ENCODE results near the gene CHSY3.

The CHSY3 gene

DNA sequence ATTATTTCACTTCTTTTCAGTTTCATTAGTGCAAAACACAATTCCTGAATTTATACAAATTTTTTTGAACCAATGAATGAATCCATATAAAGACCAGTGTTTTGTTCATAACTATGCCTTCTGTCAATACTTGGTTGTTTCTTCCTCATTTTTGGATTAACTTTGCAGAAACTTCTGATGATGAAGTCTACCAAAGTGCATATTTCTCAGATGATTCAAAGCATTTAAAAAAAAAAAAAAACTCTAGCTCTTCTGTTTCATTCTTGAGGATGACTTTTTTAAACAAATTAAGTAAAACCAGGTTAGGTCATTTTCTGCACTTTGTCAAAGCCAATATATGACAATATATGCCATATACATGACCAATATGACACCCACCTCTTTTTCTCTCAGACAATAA lies 92.6 kb downstream of the CHSY3 start:
- DNase-seq (ENCODE audit: low read depth, low spot score), result no peak
- Histone ChIP-seq H3K4me1 (ENCODE audit: insufficient read depth, insufficient read length) (no peaks in the 10 kb centered on the region), H3K9me3 (ENCODE audit: insufficient read depth, low read length) (no peaks in the 10 kb centered on the region), H3K27me3 (ENCODE audit: insufficient read depth, insufficient read length) (no peaks in the 10 kb centered on the region), H3K4me3 (ENCODE audit: insufficient read length, low read depth) (no peak overlapping the region), H3K9ac (ENCODE audit: insufficient read length, low read depth) (no peak overlapping the region), H3K36me3 (ENCODE audit: insufficient read depth, insufficient read length, low read length) (no peaks in the 10 kb centered on the region)
- TF ChIP-seq YY1 (IDR thresholded peaks at IDR 0.05; ENCODE audit: insufficient read depth, insufficient read length) (no peak), ZNF274 (IDR thresholded peaks at IDR 0.05; ENCODE audit: low read depth, low read length) (no peak), SUZ12 (IDR thresholded peaks at IDR 0.05; ENCODE audit: extremely low read depth, insufficient read depth, insufficient read length) (no peak)

DNA sequence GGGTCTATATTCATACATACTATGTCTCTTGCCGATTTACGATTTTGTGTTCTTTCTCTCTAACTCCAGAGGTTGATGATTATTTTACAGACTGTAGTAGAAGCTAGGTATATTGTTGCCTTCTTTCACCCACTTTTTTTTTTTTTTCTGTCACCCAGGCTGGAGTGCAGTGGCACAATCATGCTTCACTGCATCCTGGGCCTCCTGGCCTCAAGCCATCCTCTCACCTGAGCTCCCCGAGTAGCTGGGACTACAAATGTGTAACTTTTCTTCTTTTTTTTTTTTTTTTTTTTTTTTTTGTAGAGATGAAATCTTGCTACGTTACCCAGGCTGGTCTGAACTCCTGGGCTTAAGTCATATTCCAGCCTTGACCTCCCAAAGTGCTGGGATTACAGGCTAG lies 96.2 kb downstream of the CHSY3 start:
- H3K4me1 ChIP-seq (ENCODE audit: insufficient read depth, insufficient read length), result no peaks in the 10 kb centered on the region
- no peak overlapping the region for H3K4me3 ChIP-seq (ENCODE audit: insufficient read length, low read depth)
- DNase-seq (ENCODE audit: low read depth, low spot score), result no peak
- no peaks in the 10 kb centered on the region for H3K9me3 ChIP-seq (ENCODE audit: insufficient read depth, low read length)
- H3K27me3 ChIP-seq (ENCODE audit: insufficient read depth, insufficient read length), result no peaks in the 10 kb centered on the region
- H3K36me3 ChIP-seq (ENCODE audit: insufficient read depth, insufficient read length, low read length), result no peaks in the 10 kb centered on the region
- no peak overlapping the region for H3K9ac ChIP-seq (ENCODE audit: insufficient read length, low read depth)
- no peak for TF ChIP-seq SUZ12 (IDR thresholded peaks at IDR 0.05; ENCODE audit: extremely low read depth, insufficient read depth, insufficient read length)
- no peak for TF ChIP-seq ZNF274 (IDR thresholded peaks at IDR 0.05; ENCODE audit: low read depth, low read length)
- no peak for TF ChIP-seq YY1 (IDR thresholded peaks at IDR 0.05; ENCODE audit: insufficient read depth, insufficient read length)

DNA sequence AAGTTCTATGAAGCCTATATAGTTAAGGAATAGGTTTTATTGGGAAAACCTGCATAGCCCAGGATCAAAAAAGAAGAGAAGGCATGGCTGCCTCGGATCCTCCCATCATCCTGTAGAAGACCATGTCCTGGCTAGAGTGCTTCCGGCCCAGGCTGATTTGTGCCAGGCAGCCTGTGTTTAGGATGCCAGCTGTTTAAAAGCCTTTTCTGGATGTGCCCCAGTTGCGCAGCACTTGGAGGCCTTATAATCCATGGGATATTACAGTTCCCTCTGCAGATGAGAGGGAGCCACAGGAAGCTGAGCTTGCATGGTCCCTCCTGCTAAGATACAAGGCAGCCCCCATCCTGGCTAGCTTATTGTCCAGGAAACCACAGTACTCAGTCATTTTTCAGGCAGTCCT lies 97.9 kb downstream of the CHSY3 start:
- no peak for DNase-seq (ENCODE audit: low read depth, low spot score)
- Histone ChIP-seq H3K4me1 (ENCODE audit: insufficient read depth, insufficient read length) (no peaks in the 10 kb centered on the region), H3K9me3 (ENCODE audit: insufficient read depth, low read length) (no peaks in the 10 kb centered on the region), H3K36me3 (ENCODE audit: insufficient read depth, insufficient read length, low read length) (no peaks in the 10 kb centered on the region), H3K4me3 (ENCODE audit: insufficient read length, low read depth) (no peak overlapping the region), H3K27me3 (ENCODE audit: insufficient read depth, insufficient read length) (no peaks in the 10 kb centered on the region), H3K9ac (ENCODE audit: insufficient read length, low read depth) (no peak overlapping the region)
- TF ChIP-seq ZNF274 (IDR thresholded peaks at IDR 0.05; ENCODE audit: low read depth, low read length) (no peak), SUZ12 (IDR thresholded peaks at IDR 0.05; ENCODE audit: extremely low read depth, insufficient read depth, insufficient read length) (no peak), YY1 (IDR thresholded peaks at IDR 0.05; ENCODE audit: insufficient read depth, insufficient read length) (no peak)

DNA sequence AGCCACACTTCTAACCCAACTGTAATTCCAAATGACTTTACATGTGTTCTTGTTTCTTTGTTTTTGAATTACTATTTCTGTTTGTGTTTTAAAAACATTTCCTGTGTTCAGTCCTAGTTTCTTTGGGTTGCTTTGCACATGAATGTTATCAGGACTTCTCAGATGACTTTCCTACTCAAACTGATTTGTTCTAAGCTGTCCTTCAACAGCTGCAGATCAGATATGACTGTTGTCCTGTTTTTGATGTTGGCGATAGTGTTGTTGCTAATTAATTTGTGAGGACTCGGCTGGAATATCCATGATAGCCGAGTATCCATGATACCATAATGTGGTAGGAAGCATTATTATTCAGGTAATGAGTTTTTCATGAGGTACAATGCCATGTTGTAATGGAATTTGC lies 98.6 kb downstream of the CHSY3 start:
- no peaks in the 10 kb centered on the region for H3K9me3 ChIP-seq (ENCODE audit: insufficient read depth, low read length)
- H3K4me1 ChIP-seq (ENCODE audit: insufficient read depth, insufficient read length), result no peaks in the 10 kb centered on the region
- H3K36me3 ChIP-seq (ENCODE audit: insufficient read depth, insufficient read length, low read length), result no peaks in the 10 kb centered on the region
- H3K9ac ChIP-seq (ENCODE audit: insufficient read length, low read depth), result no peak overlapping the region
- no peak for TF ChIP-seq YY1 (IDR thresholded peaks at IDR 0.05; ENCODE audit: insufficient read depth, insufficient read length)
- no peak for TF ChIP-seq SUZ12 (IDR thresholded peaks at IDR 0.05; ENCODE audit: extremely low read depth, insufficient read depth, insufficient read length)
- no peak for TF ChIP-seq ZNF274 (IDR thresholded peaks at IDR 0.05; ENCODE audit: low read depth, low read length)
- H3K4me3 ChIP-seq (ENCODE audit: insufficient read length, low read depth), result no peak overlapping the region
- H3K27me3 ChIP-seq (ENCODE audit: insufficient read depth, insufficient read length), result no peaks in the 10 kb centered on the region
- no peak for DNase-seq (ENCODE audit: low read depth, low spot score)

DNA sequence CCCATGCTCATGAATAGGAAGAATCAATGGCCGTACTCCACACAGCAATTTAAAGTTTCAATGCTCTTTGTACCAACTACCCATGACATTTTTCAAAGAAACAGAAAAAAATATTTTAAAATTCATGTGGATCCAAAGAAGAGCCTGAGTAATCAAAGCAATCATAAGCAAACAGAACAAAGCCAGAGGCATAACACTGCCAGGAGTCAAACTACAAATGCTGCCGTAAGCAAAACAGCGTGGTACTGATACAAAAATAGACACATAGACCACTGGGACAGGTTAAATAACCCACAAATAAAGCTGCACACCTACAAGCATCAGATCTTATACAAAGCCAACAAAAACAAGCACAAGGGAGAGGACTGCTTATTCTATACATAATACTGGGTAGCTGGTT lies 107.7 kb downstream of the CHSY3 start:
- no peaks in the 10 kb centered on the region for H3K4me1 ChIP-seq (ENCODE audit: insufficient read depth, insufficient read length)
- no peak overlapping the region for H3K9ac ChIP-seq (ENCODE audit: insufficient read length, low read depth)
- no peaks in the 10 kb centered on the region for H3K27me3 ChIP-seq (ENCODE audit: insufficient read depth, insufficient read length)
- H3K4me3 ChIP-seq (ENCODE audit: insufficient read length, low read depth), result no peak overlapping the region
- H3K36me3 ChIP-seq (ENCODE audit: insufficient read depth, insufficient read length, low read length), result no peaks in the 10 kb centered on the region
- DNase-seq (ENCODE audit: low read depth, low spot score), result no peak
- H3K9me3 ChIP-seq (ENCODE audit: insufficient read depth, low read length), result peaks cover 6% of the 10 kb centered on the region
- TF ChIP-seq YY1 (IDR thresholded peaks at IDR 0.05; ENCODE audit: insufficient read depth, insufficient read length), result no peak
- TF ChIP-seq ZNF274 (IDR thresholded peaks at IDR 0.05; ENCODE audit: low read depth, low read length), result no peak
- no peak for TF ChIP-seq SUZ12 (IDR thresholded peaks at IDR 0.05; ENCODE audit: extremely low read depth, insufficient read depth, insufficient read length)

DNA sequence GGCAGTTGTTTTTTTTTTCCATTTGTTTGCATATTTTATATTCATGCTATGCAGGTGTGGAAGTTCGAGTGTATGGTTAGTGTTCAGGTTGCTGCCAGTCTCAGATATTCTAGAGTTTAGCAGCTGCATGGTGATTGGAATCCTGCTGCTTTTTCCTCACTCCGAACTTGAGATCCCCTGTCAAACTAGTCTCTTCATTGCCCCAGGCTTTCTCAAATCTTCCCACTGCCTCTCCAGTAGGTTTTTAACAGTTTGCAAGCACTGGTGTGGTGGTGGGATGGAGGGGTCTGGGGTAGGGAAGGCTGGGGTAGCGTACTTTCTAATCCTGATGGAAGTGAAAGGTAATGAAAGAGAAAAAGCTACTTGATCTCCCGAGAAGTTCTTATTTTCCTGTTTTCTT lies 112.9 kb downstream of the CHSY3 start:
- H3K9ac ChIP-seq (ENCODE audit: insufficient read length, low read depth), result no peak overlapping the region
- H3K27me3 ChIP-seq (ENCODE audit: insufficient read depth, insufficient read length), result no peaks in the 10 kb centered on the region
- no peak for TF ChIP-seq ZNF274 (IDR thresholded peaks at IDR 0.05; ENCODE audit: low read depth, low read length)
- no peak for TF ChIP-seq YY1 (IDR thresholded peaks at IDR 0.05; ENCODE audit: insufficient read depth, insufficient read length)
- TF ChIP-seq SUZ12 (IDR thresholded peaks at IDR 0.05; ENCODE audit: extremely low read depth, insufficient read depth, insufficient read length), result no peak
- peaks cover 2% of the 10 kb centered on the region for H3K4me1 ChIP-seq (ENCODE audit: insufficient read depth, insufficient read length)
- no peak overlapping the region for H3K4me3 ChIP-seq (ENCODE audit: insufficient read length, low read depth)
- no peak for DNase-seq (ENCODE audit: low read depth, low spot score)
- H3K9me3 ChIP-seq (ENCODE audit: insufficient read depth, low read length), result peaks cover 6% of the 10 kb centered on the region; the same call in 1 of the 2 replicates
- no peaks in the 10 kb centered on the region for H3K36me3 ChIP-seq (ENCODE audit: insufficient read depth, insufficient read length, low read length)

DNA sequence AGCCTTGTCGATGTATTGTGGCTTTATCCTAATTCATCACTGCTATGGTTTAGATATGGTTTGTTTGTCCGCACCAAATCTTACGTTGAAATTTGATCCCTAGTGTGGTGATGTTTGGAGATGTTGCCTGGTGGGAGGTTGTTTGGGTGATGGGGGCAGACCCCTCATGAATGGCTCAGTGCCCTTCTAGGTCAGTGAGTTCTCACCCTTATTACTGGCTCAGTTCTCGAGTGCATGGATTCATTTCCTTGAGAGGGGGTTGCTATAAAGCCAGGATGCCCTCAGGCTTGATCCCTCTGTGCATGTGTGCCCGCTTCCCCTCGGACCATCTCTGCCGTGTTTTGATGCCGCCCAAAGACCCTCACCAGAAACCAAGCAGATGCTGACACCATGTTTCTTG lies 114.4 kb downstream of the CHSY3 start:
- Histone ChIP-seq H3K36me3 (ENCODE audit: insufficient read depth, insufficient read length, low read length) (no peaks in the 10 kb centered on the region), H3K4me1 (ENCODE audit: insufficient read depth, insufficient read length) (peaks cover 2% of the 10 kb centered on the region), H3K27me3 (ENCODE audit: insufficient read depth, insufficient read length) (no peaks in the 10 kb centered on the region), H3K9me3 (ENCODE audit: insufficient read depth, low read length) (no peaks in the 10 kb centered on the region), H3K9ac (ENCODE audit: insufficient read length, low read depth) (no peak overlapping the region), H3K4me3 (ENCODE audit: insufficient read length, low read depth) (no peak overlapping the region)
- TF ChIP-seq ZNF274 (IDR thresholded peaks at IDR 0.05; ENCODE audit: low read depth, low read length), result no peak
- TF ChIP-seq SUZ12 (IDR thresholded peaks at IDR 0.05; ENCODE audit: extremely low read depth, insufficient read depth, insufficient read length), result no peak
- no peak for TF ChIP-seq YY1 (IDR thresholded peaks at IDR 0.05; ENCODE audit: insufficient read depth, insufficient read length)
- DNase-seq (ENCODE audit: low read depth, low spot score), result no peak

DNA sequence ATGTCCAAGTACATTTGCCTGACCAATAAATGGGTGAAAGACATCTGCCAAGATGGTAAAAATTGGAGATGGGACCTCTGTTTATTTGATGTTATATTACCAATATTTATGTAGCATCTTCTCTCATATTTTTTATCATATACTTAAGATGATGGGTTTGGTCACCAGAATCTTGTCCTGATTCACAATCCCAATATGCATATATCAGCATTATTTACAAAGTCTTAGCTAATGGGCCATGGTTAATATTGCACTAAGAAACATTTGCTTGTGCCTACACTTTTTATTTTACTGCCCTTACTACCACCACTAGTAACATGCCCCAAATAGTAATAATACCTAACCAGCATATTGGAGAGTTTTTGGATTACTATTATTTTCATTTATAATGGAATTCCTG lies 116.7 kb downstream of the CHSY3 start:
- no peak for DNase-seq (ENCODE audit: low read depth, low spot score)
- peaks cover 2% of the 10 kb centered on the region for H3K4me1 ChIP-seq (ENCODE audit: insufficient read depth, insufficient read length)
- no peak for TF ChIP-seq YY1 (IDR thresholded peaks at IDR 0.05; ENCODE audit: insufficient read depth, insufficient read length)
- no peak for TF ChIP-seq ZNF274 (IDR thresholded peaks at IDR 0.05; ENCODE audit: low read depth, low read length)
- no peak for TF ChIP-seq SUZ12 (IDR thresholded peaks at IDR 0.05; ENCODE audit: extremely low read depth, insufficient read depth, insufficient read length)
- no peaks in the 10 kb centered on the region for H3K9me3 ChIP-seq (ENCODE audit: insufficient read depth, low read length)
- no peaks in the 10 kb centered on the region for H3K36me3 ChIP-seq (ENCODE audit: insufficient read depth, insufficient read length, low read length)
- no peak overlapping the region for H3K4me3 ChIP-seq (ENCODE audit: insufficient read length, low read depth)
- H3K9ac ChIP-seq (ENCODE audit: insufficient read length, low read depth), result no peak overlapping the region
- no peaks in the 10 kb centered on the region for H3K27me3 ChIP-seq (ENCODE audit: insufficient read depth, insufficient read length)

Measured in NT2/D1 (cell line).